HCT116 (cell line): Measurements from ENCODE around the gene C2orf92.

Experiments
- EGR1 ChIP-seq: IDR thresholded peaks from 2 replicates; pipeline ENCODE4 v1.6.1; 2012; ENCODE audit warnings: low read depth
- EZH2 ChIP-seq: fragments of 200-600 bp; sonication (generic); IDR thresholded peaks from 2 replicates; pipeline ENCODE4 v1.6.1; 2017; ENCODE audit warnings: antibody characterized with exemption, mixed run types
- EZH2phosphoT487 ChIP-seq: fragments of 200-600 bp; IDR thresholded peaks from 2 replicates; pipeline ENCODE4 v1.6.1; 2018; ENCODE audit warnings: antibody characterized with exemption, borderline replicate concordance
- MAX ChIP-seq: IDR thresholded peaks from 2 replicates; pipeline ENCODE4 v1.6.1; 2012
- POLR2A ChIP-seq: IDR thresholded peaks from 2 replicates; pipeline ENCODE4 v1.7.0; 2011; ENCODE audit warnings: borderline replicate concordance; ENCODE audit not compliant: insufficient read depth, insufficient read length; ENCODE audit errors: extremely low read depth
- POLR2AphosphoS5 ChIP-seq: IDR thresholded peaks from 2 replicates; pipeline ENCODE4 v1.6.1; 2011; ENCODE audit warnings: mild to moderate bottlenecking, low read depth, low read length, moderate library complexity
- RAD21 ChIP-seq: IDR thresholded peaks from 2 replicates; pipeline ENCODE4 v1.6.1; 2012; ENCODE audit warnings: low read depth, mild to moderate bottlenecking
- REST ChIP-seq: IDR thresholded peaks from 2 replicates; pipeline ENCODE4 v1.6.1; 2012; ENCODE audit warnings: low read depth
- SIN3A ChIP-seq: IDR thresholded peaks from 2 replicates; pipeline ENCODE4 v1.6.1; 2012; ENCODE audit warnings: low read depth
- SRF ChIP-seq: IDR thresholded peaks from 2 replicates; pipeline ENCODE4 v1.6.1; 2012; ENCODE audit warnings: low read depth
- TCF7L2 ChIP-seq: IDR thresholded peaks from 2 replicates; pipeline ENCODE4 v1.7.0; 2011; ENCODE audit warnings: borderline replicate concordance, inconsistent platforms; ENCODE audit not compliant: insufficient read depth, insufficient read length; ENCODE audit errors: extremely low read depth
- YY1 ChIP-seq: IDR thresholded peaks from 2 replicates; pipeline ENCODE4 v1.6.1; 2011; ENCODE audit warnings: low read length, low read depth, moderate library complexity, mild to moderate bottlenecking; ENCODE audit not compliant: insufficient replicate concordance; ENCODE audit errors: extremely low read depth
- TF ChIP-seq, protein P1 (sequence below), 3 experiments: fragments of 200-600 bp in 1 of 3; sonication (generic) in 1 of 3; IDR thresholded peaks in 2 of 3; conservative IDR thresholded peaks in 1 of 3; 2 replicates each; pipeline ENCODE4 v1.5.1; 2012 to 2017; ENCODE audit warnings: low read depth in 2 of 3, low read length in 2 of 3, antibody characterized with exemption in 1 of 3, borderline replicate concordance in 1 of 3, control low read depth in 1 of 3, mild to moderate bottlenecking in 1 of 3, mixed read lengths in 1 of 3, mixed run types in 1 of 3, moderate library complexity in 1 of 3; ENCODE audit not compliant: insufficient read depth in 1 of 3

DNA sequence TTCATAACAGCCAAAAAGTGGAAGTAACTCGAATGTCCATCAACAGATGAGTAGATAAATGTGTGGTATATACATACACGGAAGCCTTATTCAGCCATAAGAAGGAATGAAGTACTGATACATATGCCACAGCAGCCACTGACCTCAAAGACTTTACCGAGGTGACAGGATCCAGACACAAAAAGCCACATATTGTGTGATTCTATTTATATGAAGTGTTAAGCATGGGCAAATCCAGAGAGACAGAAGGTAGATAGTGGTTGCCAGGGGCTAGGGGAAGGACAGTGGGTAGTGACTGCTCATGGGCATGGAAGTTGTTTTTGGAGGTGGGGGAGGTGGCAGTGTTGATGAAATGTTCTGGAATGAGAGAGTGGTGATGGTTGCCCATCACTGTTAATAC, 77.8 kb downstream of the C2orf92 start:
- TF ChIP-seq POLR2AphosphoS5 (no peak), POLR2A (no peak), TCF7L2 (no peak), EZH2phosphoT487 (no peak), REST (no peak), YY1 (no peak), MAX (no peak), EZH2 (no peak), SIN3A (no peak), EGR1 (no peak), SRF (no peak), RAD21 (no peak)
- TF ChIP-seq, protein P1, sequence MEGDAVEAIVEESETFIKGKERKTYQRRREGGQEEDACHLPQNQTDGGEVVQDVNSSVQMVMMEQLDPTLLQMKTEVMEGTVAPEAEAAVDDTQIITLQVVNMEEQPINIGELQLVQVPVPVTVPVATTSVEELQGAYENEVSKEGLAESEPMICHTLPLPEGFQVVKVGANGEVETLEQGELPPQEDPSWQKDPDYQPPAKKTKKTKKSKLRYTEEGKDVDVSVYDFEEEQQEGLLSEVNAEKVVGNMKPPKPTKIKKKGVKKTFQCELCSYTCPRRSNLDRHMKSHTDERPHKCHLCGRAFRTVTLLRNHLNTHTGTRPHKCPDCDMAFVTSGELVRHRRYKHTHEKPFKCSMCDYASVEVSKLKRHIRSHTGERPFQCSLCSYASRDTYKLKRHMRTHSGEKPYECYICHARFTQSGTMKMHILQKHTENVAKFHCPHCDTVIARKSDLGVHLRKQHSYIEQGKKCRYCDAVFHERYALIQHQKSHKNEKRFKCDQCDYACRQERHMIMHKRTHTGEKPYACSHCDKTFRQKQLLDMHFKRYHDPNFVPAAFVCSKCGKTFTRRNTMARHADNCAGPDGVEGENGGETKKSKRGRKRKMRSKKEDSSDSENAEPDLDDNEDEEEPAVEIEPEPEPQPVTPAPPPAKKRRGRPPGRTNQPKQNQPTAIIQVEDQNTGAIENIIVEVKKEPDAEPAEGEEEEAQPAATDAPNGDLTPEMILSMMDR (IDR thresholded peaks at IDR 0.05 in 2 of 3, conservative IDR thresholded peaks at IDR 0.05 in 1 of 3; ENCODE audit: borderline replicate concordance in 1 of 3, insufficient read depth in 1 of 3, low read depth in 2 of 3, low read length in 2 of 3) = no peak
